Thoracic aorta (tissue), 2 donors: ENCODE results near the gene SPAG17. TPM values are rescaled to one million over a fixed set of nuclear protein-coding genes. Genes with fewer than 3 reads are reported as not detected.

Experiments
- ATAC-seq: fragments of 150-250 bp; one replicate; pipeline ENCODE4 v1.8.0; 2017; ENCODE audit warnings: low read depth; ENCODE audit not compliant: insufficient number of reproducible peaks, low FRiP score
- DNase-seq: peaks from one replicate; pipeline ENCODE4 v3.0.0-alpha.2; 2020; ENCODE audit warnings: low spot score
- H3K27ac ChIP-seq, 2 donors: fragments of 200-600 bp; sonication (generic); 1 replicate in 1 of 2; 2 replicates in 1 of 2; pipeline ENCODE4 v1.5.1; 2016; ENCODE audit warnings: mild to moderate bottlenecking in 2 of 2, moderate library complexity in 2 of 2
- H3K27me3 ChIP-seq: fragments of 200-600 bp; sonication (generic); replicated peaks from 2 replicates; pipeline ENCODE4 v1.6.0; 2016; ENCODE audit warnings: mild to moderate bottlenecking; ENCODE audit not compliant: insufficient read depth
- H3K36me3 ChIP-seq: fragments of 200-600 bp; sonication (generic); one replicate; pipeline ENCODE4 v1.5.1; 2016
- H3K4me1 ChIP-seq, 2 donors: fragments of 200-600 bp; sonication (generic); 1 replicate in 1 of 2; 2 replicates in 1 of 2; pipeline versions ENCODE4 v1.5.1 to v1.6.0; 2016; ENCODE audit warnings: low read depth in 2 of 2, mild to moderate bottlenecking in 1 of 2; ENCODE audit not compliant: control insufficient read depth in 1 of 2
- H3K4me3 ChIP-seq: fragments of 200-600 bp; sonication (generic); 2 replicates; pipeline ENCODE4 v1.5.1; 2016; ENCODE audit warnings: mild to moderate bottlenecking
- H3K9me3 ChIP-seq: fragments of 200-600 bp; sonication (generic); 2 replicates; pipeline ENCODE4 v1.5.1; 2016
- total RNA-seq, 2 donors: library from RNA; depleted of rRNA; stranded (reverse); fragments of >200 nt; gene quantifications; one replicate each; pipeline versions ENCODE4 v1.1.0 to v1.2.3, GENCODE V29; 2016
- TF ChIP-seq, protein P1 (sequence below): fragments of 200-600 bp; sonication (generic); IDR thresholded peaks from one replicate; pipeline ENCODE4 v1.5.1; 2019; ENCODE audit warnings: antibody characterized with exemption

SPAG17 gene
- total RNA-seq, 2 donors from 2014 or later = not detected

GRCh38 chr1:118143831-118144230, 41.2 kb downstream of the SPAG17 start:
- ATAC-seq = no peak

GRCh38 chr1:118143121-118143520, 41.9 kb downstream of the SPAG17 start:
- H3K4me1 ChIP-seq = no peaks in the 10 kb centered on the region
- ATAC-seq = no peak
- TF ChIP-seq, protein P1, sequence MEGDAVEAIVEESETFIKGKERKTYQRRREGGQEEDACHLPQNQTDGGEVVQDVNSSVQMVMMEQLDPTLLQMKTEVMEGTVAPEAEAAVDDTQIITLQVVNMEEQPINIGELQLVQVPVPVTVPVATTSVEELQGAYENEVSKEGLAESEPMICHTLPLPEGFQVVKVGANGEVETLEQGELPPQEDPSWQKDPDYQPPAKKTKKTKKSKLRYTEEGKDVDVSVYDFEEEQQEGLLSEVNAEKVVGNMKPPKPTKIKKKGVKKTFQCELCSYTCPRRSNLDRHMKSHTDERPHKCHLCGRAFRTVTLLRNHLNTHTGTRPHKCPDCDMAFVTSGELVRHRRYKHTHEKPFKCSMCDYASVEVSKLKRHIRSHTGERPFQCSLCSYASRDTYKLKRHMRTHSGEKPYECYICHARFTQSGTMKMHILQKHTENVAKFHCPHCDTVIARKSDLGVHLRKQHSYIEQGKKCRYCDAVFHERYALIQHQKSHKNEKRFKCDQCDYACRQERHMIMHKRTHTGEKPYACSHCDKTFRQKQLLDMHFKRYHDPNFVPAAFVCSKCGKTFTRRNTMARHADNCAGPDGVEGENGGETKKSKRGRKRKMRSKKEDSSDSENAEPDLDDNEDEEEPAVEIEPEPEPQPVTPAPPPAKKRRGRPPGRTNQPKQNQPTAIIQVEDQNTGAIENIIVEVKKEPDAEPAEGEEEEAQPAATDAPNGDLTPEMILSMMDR = no peak
- no peak overlapping the region for H3K4me3 ChIP-seq
- H3K27me3 ChIP-seq = no peaks in the 10 kb centered on the region
- no peaks in the 10 kb centered on the region for H3K9me3 ChIP-seq
- no peak overlapping the region for H3K27ac ChIP-seq
- DNase-seq = no peak
- no peaks in the 10 kb centered on the region for H3K36me3 ChIP-seq

More at GRCh38 chr1:118143831-118144230, 41.2 kb downstream of the SPAG17 start:
- H3K27ac ChIP-seq = no peak overlapping the region
- H3K36me3 ChIP-seq = no peaks in the 10 kb centered on the region
- no peak for DNase-seq
- no peaks in the 10 kb centered on the region for H3K9me3 ChIP-seq
- H3K4me3 ChIP-seq = no peak overlapping the region
- no peaks in the 10 kb centered on the region for H3K27me3 ChIP-seq
- TF ChIP-seq, protein P1 = no peak
- no peaks in the 10 kb centered on the region for H3K4me1 ChIP-seq

DNA sequence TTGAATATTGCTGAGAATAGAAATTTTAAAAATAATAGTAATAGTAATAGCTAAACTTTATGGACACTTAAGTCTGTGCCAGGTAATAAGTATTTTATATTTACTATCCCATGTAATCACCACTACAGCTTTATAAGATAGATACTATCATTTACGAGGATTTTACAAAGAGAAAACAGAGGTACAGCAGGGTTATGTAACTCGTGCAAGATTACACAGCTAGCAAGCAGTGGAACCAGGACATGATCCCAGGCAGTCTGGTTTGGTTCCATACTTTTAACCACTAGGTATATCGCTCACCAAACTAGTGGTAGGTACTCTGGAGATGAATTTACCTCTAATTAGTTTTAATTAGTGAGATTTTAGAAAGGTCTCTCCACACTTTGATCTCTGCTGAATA, 42.5 kb downstream of the SPAG17 start:
- H3K4me3 ChIP-seq = no peak overlapping the region
- H3K4me1 ChIP-seq = no peaks in the 10 kb centered on the region
- H3K27me3 ChIP-seq = no peaks in the 10 kb centered on the region
- TF ChIP-seq, protein P1 = no peak
- ATAC-seq = no peak
- no peaks in the 10 kb centered on the region for H3K9me3 ChIP-seq
- H3K36me3 ChIP-seq = no peaks in the 10 kb centered on the region
- H3K27ac ChIP-seq = no peak overlapping the region
- DNase-seq = no peak

DNA sequence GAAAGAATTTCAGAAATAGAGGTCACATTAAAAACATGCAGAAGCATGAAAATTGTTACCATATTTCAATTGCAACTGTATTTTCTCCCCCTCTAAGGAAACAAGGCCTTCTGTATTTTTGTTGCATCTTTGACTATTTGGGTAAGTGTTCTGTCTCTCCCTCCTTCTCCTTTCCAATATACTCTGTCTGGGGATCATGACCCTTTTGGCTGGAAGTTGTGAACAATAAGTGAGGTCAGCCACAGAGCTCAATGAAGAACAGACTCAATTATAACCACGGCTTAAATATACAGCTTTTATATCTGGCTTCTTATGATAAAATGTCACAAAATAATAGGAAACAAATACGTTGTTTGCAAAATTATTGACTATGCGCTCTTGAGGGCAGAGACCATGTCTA, 47.1 kb downstream of the SPAG17 start:
- no peaks in the 10 kb centered on the region for H3K36me3 ChIP-seq

GRCh38 chr1:118136187-118136941, 48.7 kb downstream of the SPAG17 start:
- DNase-seq (no peak), ATAC-seq (no peak)
- no peak overlapping the region for H3K4me3 ChIP-seq
- no peaks in the 10 kb centered on the region for H3K27me3 ChIP-seq
- no peaks in the 10 kb centered on the region for H3K36me3 ChIP-seq
- TF ChIP-seq, protein P1 = no peak
- no peaks in the 10 kb centered on the region for H3K4me1 ChIP-seq
- H3K9me3 ChIP-seq = no peaks in the 10 kb centered on the region
- no peak overlapping the region for H3K27ac ChIP-seq

More for the DNA sequence above, 47.1 kb downstream of the SPAG17 start:
- Histone ChIP-seq H3K4me1 (no peaks in the 10 kb centered on the region), H3K9me3 (no peaks in the 10 kb centered on the region), H3K27ac (no peak overlapping the region), H3K4me3 (no peak overlapping the region), H3K27me3 (no peaks in the 10 kb centered on the region)
- ATAC-seq = no peak
- TF ChIP-seq, protein P1 = no peak
- DNase-seq = no peak
